Nephron (organoid): ENCODE measurements around the gene DPP10.
"Not testable (repeated sequence)": the region's sequence is repeated elsewhere in the genome, so short reads cannot be mapped to it uniquely, and the experiment has no call there.

Experiments used
- H3K27ac Mint-ChIP-seq, 3 experiments: 2 replicates each; pipeline ENCODE4 v1.8.0; 2020; ENCODE audit warnings: mixed read lengths in 3 of 3, mild to moderate bottlenecking in 2 of 3, moderate library complexity in 1 of 3
- H3K27me3 Mint-ChIP-seq: 2 replicates; pipeline ENCODE4 v1.8.0; 2021; ENCODE audit warnings: low read depth, mild to moderate bottlenecking, moderate library complexity, mixed read lengths
- H3K36me3 Mint-ChIP-seq: 2 replicates; pipeline ENCODE4 v1.8.0; 2020; ENCODE audit warnings: low read depth, mixed read lengths
- H3K4me1 Mint-ChIP-seq: 2 replicates; pipeline ENCODE4 v1.8.0; 2020; ENCODE audit warnings: mixed read lengths
- H3K4me3 Mint-ChIP-seq, 3 experiments: 2 replicates each; pipeline ENCODE4 v1.8.0; 2020; ENCODE audit warnings: mild to moderate bottlenecking in 3 of 3, mixed read lengths in 3 of 3, moderate library complexity in 2 of 3
- H3K9me3 Mint-ChIP-seq: 2 replicates; pipeline ENCODE4 v1.8.0; 2020; ENCODE audit warnings: mixed read lengths
- TF ChIP-seq, protein P1 (sequence below), 3 experiments: fragments of 200-600 bp; sonication (generic); IDR thresholded peaks; one replicate each; pipeline ENCODE4 v1.5.0; 2021; ENCODE audit warnings: antibody characterized with exemption in 3 of 3; ENCODE audit not compliant: unreplicated experiment in 3 of 3

Gene DPP10

DNA sequence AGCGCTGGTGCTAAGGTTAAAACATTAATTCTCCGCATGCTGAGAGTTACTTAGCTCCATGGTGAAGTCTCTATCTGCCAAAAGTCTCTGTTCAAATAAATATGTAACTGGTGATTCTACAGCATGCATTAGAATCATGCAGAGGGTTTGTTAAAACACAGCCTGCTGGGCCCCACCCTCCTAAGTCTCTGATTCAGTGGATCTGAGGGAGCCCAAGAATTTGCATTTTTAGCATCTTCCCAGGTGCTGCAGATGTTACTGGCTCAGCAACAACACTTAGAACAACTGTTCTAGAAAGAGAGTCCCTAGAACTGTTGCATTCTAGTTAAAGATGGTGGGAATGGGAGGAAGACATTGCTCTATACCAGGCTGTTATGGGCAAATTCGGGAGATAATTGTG, 73.4 kb downstream of the DPP10 start:
- no peak overlapping the region for H3K4me3 Mint-ChIP-seq
- H3K36me3 Mint-ChIP-seq, result no peaks in the 10 kb centered on the region
- H3K9me3 Mint-ChIP-seq, result no peaks in the 10 kb centered on the region
- H3K27me3 Mint-ChIP-seq, result no peaks in the 10 kb centered on the region
- TF ChIP-seq, protein P1, sequence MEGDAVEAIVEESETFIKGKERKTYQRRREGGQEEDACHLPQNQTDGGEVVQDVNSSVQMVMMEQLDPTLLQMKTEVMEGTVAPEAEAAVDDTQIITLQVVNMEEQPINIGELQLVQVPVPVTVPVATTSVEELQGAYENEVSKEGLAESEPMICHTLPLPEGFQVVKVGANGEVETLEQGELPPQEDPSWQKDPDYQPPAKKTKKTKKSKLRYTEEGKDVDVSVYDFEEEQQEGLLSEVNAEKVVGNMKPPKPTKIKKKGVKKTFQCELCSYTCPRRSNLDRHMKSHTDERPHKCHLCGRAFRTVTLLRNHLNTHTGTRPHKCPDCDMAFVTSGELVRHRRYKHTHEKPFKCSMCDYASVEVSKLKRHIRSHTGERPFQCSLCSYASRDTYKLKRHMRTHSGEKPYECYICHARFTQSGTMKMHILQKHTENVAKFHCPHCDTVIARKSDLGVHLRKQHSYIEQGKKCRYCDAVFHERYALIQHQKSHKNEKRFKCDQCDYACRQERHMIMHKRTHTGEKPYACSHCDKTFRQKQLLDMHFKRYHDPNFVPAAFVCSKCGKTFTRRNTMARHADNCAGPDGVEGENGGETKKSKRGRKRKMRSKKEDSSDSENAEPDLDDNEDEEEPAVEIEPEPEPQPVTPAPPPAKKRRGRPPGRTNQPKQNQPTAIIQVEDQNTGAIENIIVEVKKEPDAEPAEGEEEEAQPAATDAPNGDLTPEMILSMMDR (IDR thresholded peaks at IDR 0.05; ENCODE audit: unreplicated experiment in 3 of 3), result no peak
- no peak overlapping the region for H3K27ac Mint-ChIP-seq
- no peaks in the 10 kb centered on the region for H3K4me1 Mint-ChIP-seq

DNA sequence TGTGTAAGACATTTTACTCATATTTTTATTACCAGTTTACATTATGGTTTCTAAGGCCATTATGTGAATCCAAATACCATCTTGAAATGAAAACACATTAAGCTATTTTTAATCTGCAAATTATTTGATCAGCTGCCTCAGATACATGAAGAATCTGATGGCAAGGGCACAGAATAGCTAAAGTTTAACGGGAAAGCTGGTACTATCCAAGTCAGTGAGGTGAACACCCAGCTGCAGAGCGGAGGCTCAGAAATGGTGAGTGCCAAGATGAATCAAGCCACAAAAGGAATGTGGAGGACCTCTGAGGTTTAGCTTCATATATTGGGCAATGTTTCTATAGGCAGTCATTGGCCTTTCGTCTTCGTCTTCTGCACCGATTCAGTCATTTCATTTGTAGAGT, 75.1 kb downstream of the DPP10 start:
- TF ChIP-seq, protein P1 (IDR thresholded peaks at IDR 0.05; ENCODE audit: unreplicated experiment in 3 of 3), result no peak
- H3K4me3 Mint-ChIP-seq, result no peak overlapping the region
- H3K27ac Mint-ChIP-seq, result no peak overlapping the region
- no peaks in the 10 kb centered on the region for H3K36me3 Mint-ChIP-seq
- H3K4me1 Mint-ChIP-seq, result no peaks in the 10 kb centered on the region
- H3K9me3 Mint-ChIP-seq, result no peaks in the 10 kb centered on the region
- H3K27me3 Mint-ChIP-seq, result no peaks in the 10 kb centered on the region

DNA sequence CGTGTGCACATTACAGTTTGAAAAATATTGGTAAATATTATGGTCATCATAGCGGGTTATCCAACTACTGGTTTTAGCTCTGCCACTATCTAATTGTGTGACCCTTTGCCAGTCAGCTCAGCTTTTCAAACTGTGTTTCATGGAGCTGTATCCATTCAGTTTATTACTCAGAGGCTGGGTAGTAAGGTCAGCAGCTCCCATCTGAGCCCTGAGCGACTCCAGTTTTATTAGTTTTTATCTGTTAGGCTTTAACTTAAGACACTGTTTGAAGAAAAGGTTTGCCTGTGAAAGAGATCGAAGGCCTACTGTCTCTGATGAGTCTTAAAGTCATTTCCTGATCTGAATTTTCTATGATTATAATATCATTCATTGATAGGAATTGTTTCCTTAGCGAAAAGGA, 76.3 kb downstream of the DPP10 start:
- H3K27ac Mint-ChIP-seq, result no peak overlapping the region
- no peaks in the 10 kb centered on the region for H3K4me1 Mint-ChIP-seq
- H3K9me3 Mint-ChIP-seq, result no peaks in the 10 kb centered on the region
- no peaks in the 10 kb centered on the region for H3K27me3 Mint-ChIP-seq
- TF ChIP-seq, protein P1 (IDR thresholded peaks at IDR 0.05; ENCODE audit: unreplicated experiment in 3 of 3), result no peak
- no peaks in the 10 kb centered on the region for H3K36me3 Mint-ChIP-seq
- H3K4me3 Mint-ChIP-seq, result no peak overlapping the region

DNA sequence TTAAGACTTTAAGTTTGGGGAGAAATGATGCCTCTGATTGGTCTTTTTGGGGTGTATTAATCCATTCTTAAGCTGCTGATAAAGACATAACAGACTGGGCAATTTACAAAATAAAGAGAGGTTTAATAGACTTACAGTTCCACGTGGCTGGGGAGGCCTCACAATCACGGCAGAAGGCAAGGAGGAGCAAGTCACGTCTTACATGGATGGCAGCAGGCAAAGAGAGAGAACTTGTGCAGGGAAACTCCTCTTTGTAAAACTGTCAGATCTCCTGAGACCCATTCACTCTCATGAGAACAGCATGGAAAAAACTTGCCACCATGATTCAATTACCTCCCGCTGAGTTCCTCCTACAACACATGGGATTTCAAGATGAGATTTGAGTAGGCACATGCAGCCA, 80.2 kb downstream of the DPP10 start:
- H3K27ac Mint-ChIP-seq, H3K4me1 Mint-ChIP-seq, H3K9me3 Mint-ChIP-seq, H3K27me3 Mint-ChIP-seq, H3K36me3 Mint-ChIP-seq, H3K4me3 Mint-ChIP-seq: not testable (repeated sequence)

DNA sequence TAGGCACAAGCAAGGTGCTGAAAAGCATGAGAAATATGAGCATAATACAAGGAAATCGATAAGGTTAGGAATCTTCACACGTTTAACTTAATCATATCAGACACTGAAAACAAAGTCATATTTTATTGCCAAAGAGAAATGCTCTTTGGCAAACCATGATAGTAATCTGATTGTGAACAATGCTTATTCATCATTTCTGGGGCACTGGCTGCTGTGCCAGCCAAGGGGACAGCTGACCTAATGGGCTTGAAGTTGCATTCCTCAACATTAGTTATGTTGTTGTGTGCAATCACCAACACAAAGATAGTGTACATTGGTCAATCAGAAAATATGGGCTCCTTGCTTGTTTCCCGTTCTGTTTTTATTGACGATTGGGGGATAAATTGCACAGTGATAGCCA, 83.5 kb downstream of the DPP10 start:
- no peak overlapping the region for H3K4me3 Mint-ChIP-seq
- no peaks in the 10 kb centered on the region for H3K27me3 Mint-ChIP-seq
- H3K36me3 Mint-ChIP-seq, result no peaks in the 10 kb centered on the region
- no peak overlapping the region for H3K27ac Mint-ChIP-seq
- no peaks in the 10 kb centered on the region for H3K4me1 Mint-ChIP-seq
- TF ChIP-seq, protein P1 (IDR thresholded peaks at IDR 0.05; ENCODE audit: unreplicated experiment in 3 of 3), result no peak
- H3K9me3 Mint-ChIP-seq, result no peaks in the 10 kb centered on the region

DNA sequence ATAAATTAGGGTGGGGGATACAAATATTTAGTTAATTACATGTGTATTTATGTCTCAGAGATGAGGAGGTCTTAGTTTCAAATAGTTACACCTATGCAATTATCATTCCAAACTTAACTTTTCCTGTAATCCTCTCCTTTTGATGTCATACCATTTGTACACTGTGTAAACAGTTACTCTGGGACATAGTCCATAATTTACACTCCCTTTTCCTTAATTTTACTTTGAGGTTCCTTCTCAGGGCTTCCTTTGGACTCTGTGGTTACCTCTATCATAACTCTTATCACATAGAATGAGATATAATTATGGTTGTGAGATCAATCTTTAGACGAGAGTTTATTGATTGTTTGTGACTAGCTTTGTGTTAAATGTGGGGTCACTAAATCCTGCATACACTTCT, 84.4 kb downstream of the DPP10 start:
- no peaks in the 10 kb centered on the region for H3K9me3 Mint-ChIP-seq
- H3K27ac Mint-ChIP-seq, result no peak overlapping the region
- no peaks in the 10 kb centered on the region for H3K4me1 Mint-ChIP-seq
- H3K4me3 Mint-ChIP-seq, result no peak overlapping the region
- H3K27me3 Mint-ChIP-seq, result no peaks in the 10 kb centered on the region
- TF ChIP-seq, protein P1 (IDR thresholded peaks at IDR 0.05; ENCODE audit: unreplicated experiment in 3 of 3), result no peak
- H3K36me3 Mint-ChIP-seq, result no peaks in the 10 kb centered on the region
